Gastroesophageal sphincter (tissue), 4 donors: ENCODE measurements around the gene MACROD2. TPM values are rescaled to one million over a fixed set of nuclear protein-coding genes. Genes with fewer than 3 reads are reported as not detected.

Experiments
- ATAC-seq: fragments of 150-250 bp; one replicate; pipeline ENCODE4 v1.9.1; 2016; ENCODE audit warnings: mild to moderate bottlenecking, moderate library complexity
- H3K27ac ChIP-seq, 4 donors: fragments of 200-600 bp; sonication (generic) in 3 of 4; 1 replicate in 3 of 4; 2 replicates in 1 of 4; pipeline ENCODE4 v1.5.1; 2016 to 2019
- H3K27me3 ChIP-seq: fragments of 200-600 bp; sonication (generic); one replicate; pipeline ENCODE4 v1.5.1; 2019
- H3K36me3 ChIP-seq, 2 donors: fragments of 200-600 bp; sonication (generic); one replicate each; pipeline ENCODE4 v1.5.1; 2019; ENCODE audit warnings: control low read depth in 1 of 2
- H3K4me1 ChIP-seq, 3 donors: fragments of 200-600 bp; sonication (generic); 1 replicate in 2 of 3; 2 replicates in 1 of 3; pipeline ENCODE4 v1.5.1; 2016 to 2019; ENCODE audit warnings: control low read depth in 2 of 3
- H3K4me3 ChIP-seq, 2 donors: fragments of 200-600 bp; sonication (generic); one replicate each; pipeline ENCODE4 v1.5.1; 2019; ENCODE audit warnings: mild to moderate bottlenecking in 1 of 2, moderate library complexity in 1 of 2
- H3K9me3 ChIP-seq, 3 donors: fragments of 200-600 bp; sonication (generic); one replicate each; pipeline ENCODE4 v1.5.1; 2017 to 2019; ENCODE audit warnings: control low read depth in 2 of 3
- CTCF ChIP-seq, 4 experiments: fragments of 200-600 bp in 2 of 4; fragments of 450-650 bp in 2 of 4; sonication (generic) in 1 of 4; IDR thresholded peaks; one replicate each; pipeline ENCODE4 v1.5.1; 2017 to 2019; ENCODE audit warnings: antibody characterized with exemption in 4 of 4, mild to moderate bottlenecking in 2 of 4, moderate library complexity in 2 of 4
- EP300 ChIP-seq: sonication (generic); formaldehyde crosslinking; IDR thresholded peaks from one replicate; pipeline ENCODE4 v1.6.1; 2017; ENCODE audit warnings: antibody characterized with exemption, mild to moderate bottlenecking
- POLR2A ChIP-seq, 2 donors: fragments of 450-650 bp; IDR thresholded peaks; one replicate each; pipeline ENCODE4 v1.6.1; 2017; ENCODE audit warnings: antibody characterized with exemption in 2 of 2, mild to moderate bottlenecking in 2 of 2, moderate library complexity in 1 of 2
- POLR2AphosphoS5 ChIP-seq: sonication (generic); formaldehyde crosslinking; IDR thresholded peaks from one replicate; pipeline ENCODE4 v1.6.1; 2017; ENCODE audit warnings: antibody characterized with exemption
- WGBS, 2 donors: methylation state at CpG; one replicate each; pipeline ENCODE4 v1.1.5; 2018; ENCODE audit warnings: low coverage in 1 of 2; 5-methylcytosine and 5-hydroxymethylcytosine counted together
- total RNA-seq, 4 donors: library from RNA; depleted of rRNA; stranded (reverse); fragments of >200 nt; gene quantifications; one replicate each; pipeline ENCODE4 v1.1.0, GENCODE V29; 2016

The MACROD2 gene
- total RNA-seq, 4 donors from 2014 or later, result 4.0 to 12.1 (median 7.4) TPM

- no peaks in the 10 kb centered on the region for H3K36me3 ChIP-seq
- no peak overlapping the region for H3K27ac ChIP-seq
- peaks cover 0 to 12% (median 4%) of the 10 kb centered on the region in 3 donors for H3K4me1 ChIP-seq
- no peaks in the 10 kb centered on the region for H3K9me3 ChIP-seq
- WGBS, 2 donors, result 12 to 23% methylated on average over 6 of the region's 6 CpGs
- no peak for ATAC-seq
- H3K4me3 ChIP-seq, result no peak overlapping the region
- H3K27me3 ChIP-seq, result no peaks in the 10 kb centered on the region
- TF ChIP-seq POLR2A (IDR thresholded peaks at IDR 0.05) (no peak), POLR2AphosphoS5 (peak; percentile 34), CTCF (IDR thresholded peaks at IDR 0.05) (no peak), EP300 (no peak)
These were observed 717.0 kb downstream of the MACROD2 start for GRCh38 chr20:14712302-14712739.

- TF ChIP-seq EP300, result no peak
- no peak for TF ChIP-seq POLR2AphosphoS5
- TF ChIP-seq POLR2A (IDR thresholded peaks at IDR 0.05), result no peak
- no peak for TF ChIP-seq CTCF (IDR thresholded peaks at IDR 0.05)
- Histone ChIP-seq H3K9me3 (no peaks in the 10 kb centered on the region), H3K36me3 (no peaks in the 10 kb centered on the region), H3K4me1 (peaks cover 0 to 12% (median 4%) of the 10 kb centered on the region in 3 donors), H3K27ac (no peak overlapping the region), H3K27me3 (no peaks in the 10 kb centered on the region), H3K4me3 (no peak overlapping the region)
- 78 to 93% methylated on average over 3 of the region's 3 CpGs for WGBS, 2 donors
- no peak for ATAC-seq
These were observed 720.1 kb downstream of the MACROD2 start for GRCh38 chr20:14715400-14715799.

- no peak for ATAC-seq
- H3K36me3 ChIP-seq, result no peaks in the 10 kb centered on the region
- TF ChIP-seq EP300 (no peak), POLR2A (IDR thresholded peaks at IDR 0.05) (no peak), CTCF (IDR thresholded peaks at IDR 0.05) (no peak), POLR2AphosphoS5 (no peak)
- peaks cover 0 to 12% (median 4%) of the 10 kb centered on the region in 3 donors for H3K4me1 ChIP-seq
- no peak overlapping the region for H3K4me3 ChIP-seq
- no peaks in the 10 kb centered on the region for H3K27me3 ChIP-seq
- H3K27ac ChIP-seq, result no peak overlapping the region
- no peaks in the 10 kb centered on the region for H3K9me3 ChIP-seq
- WGBS, 2 donors, result 56 to 75% methylated on average over 3 to 5 of the region's 5 CpGs
These were observed 721.1 kb downstream of the MACROD2 start for GRCh38 chr20:14716351-14716801.

GRCh38 chr20:14717134-14717999, 722.1 kb downstream of the MACROD2 start:
- no peaks in the 10 kb centered on the region for H3K9me3 ChIP-seq
- 48 to 63% methylated on average over 5 to 6 of the region's 6 CpGs for WGBS, 2 donors
- no peaks in the 10 kb centered on the region for H3K36me3 ChIP-seq
- no peak for TF ChIP-seq POLR2AphosphoS5
- TF ChIP-seq CTCF (IDR thresholded peaks at IDR 0.05), result no peak
- no peak for TF ChIP-seq POLR2A (IDR thresholded peaks at IDR 0.05)
- no peak for TF ChIP-seq EP300
- no peaks in the 10 kb centered on the region for H3K27me3 ChIP-seq
- no peak overlapping the region for H3K4me3 ChIP-seq
- ATAC-seq, result no peak
- H3K27ac ChIP-seq, result no peak overlapping the region
- peaks cover 0 to 5% (median 2%) of the 10 kb centered on the region in 3 donors for H3K4me1 ChIP-seq

GRCh38 chr20:14720251-14720650, 724.9 kb downstream of the MACROD2 start:
- H3K4me3 ChIP-seq, result no peak overlapping the region
- no peak overlapping the region for H3K27ac ChIP-seq
- no peaks in the 10 kb centered on the region for H3K4me1 ChIP-seq
- H3K36me3 ChIP-seq, result no peaks in the 10 kb centered on the region
- no peak for ATAC-seq
- H3K27me3 ChIP-seq, result no peaks in the 10 kb centered on the region
- 63 to 75% methylated on average over 1 to 4 of the region's 4 CpGs for WGBS, 2 donors
- TF ChIP-seq CTCF (IDR thresholded peaks at IDR 0.05), result no peak
- no peak for TF ChIP-seq EP300
- no peak for TF ChIP-seq POLR2AphosphoS5
- no peak for TF ChIP-seq POLR2A (IDR thresholded peaks at IDR 0.05)
- H3K9me3 ChIP-seq, result no peaks in the 10 kb centered on the region
